GM21381 (cell line): ENCODE measurements around the gene BYSL.

ENCODE experiments used
- ATAC-seq: cut with Tn5 transposase; IDR thresholded peaks from one replicate; pipeline ENCODE4 v1.9.1; 2021; ENCODE audit warnings: mild to moderate bottlenecking, moderate library complexity; ENCODE audit not compliant: unreplicated experiment

BYSL gene

DNA sequence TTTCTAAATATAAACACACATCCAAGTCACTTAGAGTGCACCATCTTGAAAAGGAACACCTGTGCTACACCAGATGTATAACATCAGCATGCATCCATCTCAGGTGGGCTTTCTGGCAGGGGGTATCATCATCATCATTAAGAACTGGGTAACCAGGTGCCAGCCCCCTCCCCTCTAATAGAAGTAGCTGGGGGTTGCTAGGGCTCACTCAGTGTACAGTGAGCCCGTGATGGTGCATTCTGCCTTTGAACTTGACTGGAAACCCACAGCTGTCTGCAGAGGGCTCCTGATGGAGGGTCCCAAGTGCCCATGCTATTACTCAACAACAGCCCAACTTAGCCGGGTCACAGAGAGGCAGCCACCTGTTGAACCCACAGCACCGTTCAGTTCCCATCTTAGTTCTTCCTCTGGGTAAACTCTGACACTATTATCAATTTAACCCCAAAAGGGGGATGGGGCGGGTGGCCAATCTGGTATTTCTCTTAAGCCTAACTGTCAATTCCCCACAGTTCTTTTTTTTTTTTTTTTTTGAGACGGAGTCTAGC lies 53.1 kb downstream of the BYSL start:
- ATAC-seq, result no peak

DNA sequence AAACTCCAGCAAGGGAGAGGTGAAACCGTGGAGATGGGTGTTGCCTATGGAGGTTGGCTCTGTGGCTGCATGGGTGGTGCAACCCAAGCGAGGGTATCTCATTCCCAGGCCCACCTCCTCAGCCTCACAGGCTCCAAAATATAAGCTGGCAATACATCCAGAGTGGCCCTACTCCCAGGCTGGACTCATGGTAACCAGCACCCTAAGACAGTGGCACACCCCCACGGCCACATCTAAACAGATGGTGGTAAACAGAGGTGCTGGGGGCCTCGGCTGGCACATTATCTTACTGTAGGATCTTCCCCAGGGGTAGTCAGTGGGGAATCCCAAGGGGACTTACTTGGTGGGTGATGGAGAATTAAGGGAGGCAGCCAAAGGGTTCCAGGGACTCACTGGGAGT lies 54.0 kb downstream of the BYSL start:
- no peak for ATAC-seq

DNA sequence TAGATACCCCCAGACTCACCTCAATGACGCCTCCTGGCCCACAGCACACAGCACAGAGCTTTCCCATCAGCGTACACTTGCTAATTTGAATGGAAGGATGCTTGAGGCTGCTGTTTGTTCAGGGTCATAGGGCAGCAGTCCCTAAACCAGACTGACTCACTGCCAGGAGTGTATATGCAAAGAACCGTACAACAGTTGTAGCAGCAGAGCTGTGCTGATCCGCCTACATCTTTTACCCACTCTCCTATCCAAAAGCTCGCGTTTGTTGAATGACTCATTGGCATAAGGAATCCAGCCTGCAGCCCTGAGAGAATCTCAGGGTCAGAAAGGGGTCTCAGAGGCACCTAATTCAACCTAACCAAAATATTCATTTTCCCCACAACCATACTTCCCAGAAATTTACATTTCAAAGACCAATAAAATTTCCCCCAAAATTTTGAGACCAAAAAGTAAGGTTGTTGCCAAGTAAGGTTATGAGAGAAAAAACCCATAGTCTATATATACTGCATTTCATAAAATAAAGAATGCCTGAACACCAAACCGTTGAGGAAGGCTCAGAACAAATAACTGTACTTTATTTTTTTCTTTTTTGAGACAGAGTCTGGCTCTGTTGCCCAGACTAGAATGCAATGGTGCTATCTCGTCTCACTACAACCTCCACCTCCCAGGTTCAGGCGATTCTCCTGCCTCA lies 55.6 kb downstream of the BYSL start:
- no peak for ATAC-seq
